ENCODE results near the gene IQGAP3.

- no peak for TF ChIP-seq HNF4G (IDR thresholded peaks at IDR 0.05)
- no peak for TF ChIP-seq CTCF (IDR thresholded peaks at IDR 0.05; ENCODE audit: low read depth, low read length, missing input control)
- no peak for TF ChIP-seq EGR1 (IDR thresholded peaks at IDR 0.05; ENCODE audit: low read depth in 2 of 2)
These were observed 81.0 kb downstream of the IQGAP3 start for GRCh38 chr1:156491151-156491949.

Measured in liver (tissue), 3 donors.